Fibroblast of lung (primary cell): ENCODE measurements around the gene DNAAF6.

ENCODE experiments used
- EZH2 ChIP-seq: IDR thresholded peaks from 2 replicates; pipeline ENCODE4 v1.5.1; 2012; ENCODE audit warnings: low read length, control low read depth, mild to moderate bottlenecking; ENCODE audit errors: missing control alignments
- TF ChIP-seq, protein P1 (sequence below), 2 donors: IDR thresholded peaks in 1 of 2; conservative IDR thresholded peaks in 1 of 2; 1 replicate in 1 of 2; 2 replicates in 1 of 2; pipeline ENCODE4 v1.5.1; 2011 to 2012; ENCODE audit warnings: low read length in 2 of 2, control low read depth in 1 of 2, inconsistent platforms in 1 of 2, low read depth in 1 of 2, mild to moderate bottlenecking in 1 of 2

DNA sequence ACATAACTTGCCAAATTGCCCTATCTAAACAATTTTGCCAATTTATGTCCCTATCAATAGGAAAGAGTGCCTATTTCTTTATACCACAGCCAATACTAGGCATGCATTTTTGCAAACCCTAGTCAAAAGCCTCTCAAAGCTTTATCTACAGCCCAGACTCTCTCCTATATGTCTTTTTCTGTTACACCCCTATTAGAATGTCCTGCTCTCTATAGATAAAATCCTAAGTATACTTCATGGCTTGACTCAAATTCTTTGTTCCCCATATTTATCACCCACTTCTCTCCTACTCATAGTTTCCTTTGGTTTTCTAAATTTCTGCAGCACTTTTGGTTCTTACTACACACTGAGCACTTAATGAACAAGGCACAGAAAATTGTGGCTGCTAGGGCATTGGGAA is 38.2 kb upstream of the DNAAF6 start:
- TF ChIP-seq, protein P1, sequence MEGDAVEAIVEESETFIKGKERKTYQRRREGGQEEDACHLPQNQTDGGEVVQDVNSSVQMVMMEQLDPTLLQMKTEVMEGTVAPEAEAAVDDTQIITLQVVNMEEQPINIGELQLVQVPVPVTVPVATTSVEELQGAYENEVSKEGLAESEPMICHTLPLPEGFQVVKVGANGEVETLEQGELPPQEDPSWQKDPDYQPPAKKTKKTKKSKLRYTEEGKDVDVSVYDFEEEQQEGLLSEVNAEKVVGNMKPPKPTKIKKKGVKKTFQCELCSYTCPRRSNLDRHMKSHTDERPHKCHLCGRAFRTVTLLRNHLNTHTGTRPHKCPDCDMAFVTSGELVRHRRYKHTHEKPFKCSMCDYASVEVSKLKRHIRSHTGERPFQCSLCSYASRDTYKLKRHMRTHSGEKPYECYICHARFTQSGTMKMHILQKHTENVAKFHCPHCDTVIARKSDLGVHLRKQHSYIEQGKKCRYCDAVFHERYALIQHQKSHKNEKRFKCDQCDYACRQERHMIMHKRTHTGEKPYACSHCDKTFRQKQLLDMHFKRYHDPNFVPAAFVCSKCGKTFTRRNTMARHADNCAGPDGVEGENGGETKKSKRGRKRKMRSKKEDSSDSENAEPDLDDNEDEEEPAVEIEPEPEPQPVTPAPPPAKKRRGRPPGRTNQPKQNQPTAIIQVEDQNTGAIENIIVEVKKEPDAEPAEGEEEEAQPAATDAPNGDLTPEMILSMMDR (conservative IDR thresholded peaks at IDR 0.05 in 1 of 2, IDR thresholded peaks at IDR 0.05 in 1 of 2; ENCODE audit: low read depth in 1 of 2, low read length in 2 of 2) = no peak
- no peak for TF ChIP-seq EZH2
